Measurements from ENCODE around the gene NECTIN1.

DNA sequence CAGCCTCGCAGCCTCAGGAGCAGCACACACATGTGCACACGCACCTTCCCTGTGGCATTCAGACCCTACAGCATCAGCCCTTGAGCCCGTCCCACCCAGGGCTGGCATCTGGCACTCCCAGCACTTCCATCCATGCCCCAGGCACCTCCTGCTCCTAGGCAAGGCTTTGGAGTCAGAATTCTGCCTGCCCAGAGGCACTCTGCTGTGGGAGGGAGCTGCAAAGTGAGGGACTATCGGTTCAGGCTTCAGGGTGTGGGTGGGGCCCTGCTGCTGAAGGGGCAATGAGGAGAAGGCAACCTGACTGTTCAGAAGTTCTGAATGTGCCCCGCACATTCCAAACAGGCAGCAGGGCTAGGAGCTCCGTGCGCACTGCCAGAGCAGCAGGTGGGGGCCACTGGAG is 39.7 kb downstream of the NECTIN1 start:
- TF ChIP-seq, protein P1, sequence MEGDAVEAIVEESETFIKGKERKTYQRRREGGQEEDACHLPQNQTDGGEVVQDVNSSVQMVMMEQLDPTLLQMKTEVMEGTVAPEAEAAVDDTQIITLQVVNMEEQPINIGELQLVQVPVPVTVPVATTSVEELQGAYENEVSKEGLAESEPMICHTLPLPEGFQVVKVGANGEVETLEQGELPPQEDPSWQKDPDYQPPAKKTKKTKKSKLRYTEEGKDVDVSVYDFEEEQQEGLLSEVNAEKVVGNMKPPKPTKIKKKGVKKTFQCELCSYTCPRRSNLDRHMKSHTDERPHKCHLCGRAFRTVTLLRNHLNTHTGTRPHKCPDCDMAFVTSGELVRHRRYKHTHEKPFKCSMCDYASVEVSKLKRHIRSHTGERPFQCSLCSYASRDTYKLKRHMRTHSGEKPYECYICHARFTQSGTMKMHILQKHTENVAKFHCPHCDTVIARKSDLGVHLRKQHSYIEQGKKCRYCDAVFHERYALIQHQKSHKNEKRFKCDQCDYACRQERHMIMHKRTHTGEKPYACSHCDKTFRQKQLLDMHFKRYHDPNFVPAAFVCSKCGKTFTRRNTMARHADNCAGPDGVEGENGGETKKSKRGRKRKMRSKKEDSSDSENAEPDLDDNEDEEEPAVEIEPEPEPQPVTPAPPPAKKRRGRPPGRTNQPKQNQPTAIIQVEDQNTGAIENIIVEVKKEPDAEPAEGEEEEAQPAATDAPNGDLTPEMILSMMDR (IDR thresholded peaks at IDR 0.05), result no peak
- TF ChIP-seq EZH2 (IDR thresholded peaks at IDR 0.05) (no peak), EZH2phosphoT487 (IDR thresholded peaks at IDR 0.05) (no peak)

All from neural progenitor cell (in vitro differentiated cells).